Activated CD4-positive, alpha-beta T cell treated with anti-CD3 and anti-CD28 coated beads, Interleukin-2, amount 50 U/mL, for 1 hour (primary cell): ENCODE data around the gene UBALD2.
"Not testable (repeated sequence)": the region's sequence is repeated elsewhere in the genome, so short reads cannot be mapped to it uniquely, and the experiment has no call there.

Source experiments
- DNase-seq: peaks from one replicate; pipeline ENCODE4 v3.0.0-alpha.2; 2020

The UBALD2 gene

DNA sequence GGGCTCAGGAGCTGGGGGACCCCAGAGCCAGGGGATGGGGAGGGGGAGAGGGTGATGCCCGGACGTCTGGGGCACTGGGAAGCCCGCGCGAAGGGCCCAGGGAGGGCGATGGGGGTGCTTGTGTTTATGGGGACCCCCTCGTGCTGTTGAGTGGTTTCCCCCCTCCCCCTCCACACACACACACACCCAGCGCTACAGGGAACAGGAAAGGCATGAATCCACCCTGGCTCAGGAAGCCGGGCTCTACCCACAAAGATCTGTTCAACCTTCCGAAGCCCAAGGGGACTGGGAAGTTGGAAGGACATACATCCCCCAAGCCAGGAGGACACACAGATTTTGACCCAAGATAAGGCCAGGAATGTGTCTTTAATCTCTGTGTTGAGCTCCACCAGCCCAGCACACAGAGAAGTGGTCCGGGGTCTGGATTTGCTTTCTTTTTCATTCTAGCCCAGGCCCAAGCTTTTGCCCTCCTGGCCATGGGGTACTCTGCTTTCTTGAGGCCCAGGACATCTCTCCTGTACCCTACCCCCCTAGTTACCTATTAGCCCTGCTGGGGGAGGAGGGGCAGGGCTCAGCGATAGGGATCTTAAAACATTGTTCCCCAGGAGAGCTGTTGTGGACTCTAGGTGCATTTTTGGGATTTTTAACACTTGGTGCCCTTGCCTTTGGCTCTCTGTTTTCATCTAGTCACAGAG is 1.2 kb downstream of the UBALD2 start:
- DNase-seq: no peak

DNA sequence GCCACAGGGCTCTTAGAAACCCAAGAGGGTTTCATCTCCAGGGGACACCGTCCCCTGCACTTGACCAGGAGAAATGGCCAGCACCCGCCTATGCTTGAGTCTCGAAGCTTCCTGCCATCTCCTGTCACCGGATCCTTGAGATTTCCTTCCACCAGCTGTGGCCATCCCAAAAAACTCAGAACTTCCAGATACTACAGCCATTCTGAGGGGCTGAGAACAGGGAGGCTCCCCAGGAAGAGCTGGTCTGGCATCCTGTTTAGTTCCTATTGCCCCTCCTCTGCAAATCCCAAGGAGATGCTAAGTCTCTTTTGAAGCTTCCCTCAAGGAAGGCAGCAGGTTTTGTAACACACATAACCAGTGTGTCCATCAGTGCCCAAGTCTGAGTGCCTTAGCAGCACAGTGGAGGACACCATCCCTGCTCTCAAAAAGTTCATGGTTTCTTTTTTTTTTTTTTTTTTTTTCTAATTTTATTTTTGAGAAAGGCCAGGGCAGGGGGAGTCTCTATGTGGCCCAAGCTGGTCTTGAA is 2.0 kb downstream of the UBALD2 start:
- DNase-seq: no peak

DNA sequence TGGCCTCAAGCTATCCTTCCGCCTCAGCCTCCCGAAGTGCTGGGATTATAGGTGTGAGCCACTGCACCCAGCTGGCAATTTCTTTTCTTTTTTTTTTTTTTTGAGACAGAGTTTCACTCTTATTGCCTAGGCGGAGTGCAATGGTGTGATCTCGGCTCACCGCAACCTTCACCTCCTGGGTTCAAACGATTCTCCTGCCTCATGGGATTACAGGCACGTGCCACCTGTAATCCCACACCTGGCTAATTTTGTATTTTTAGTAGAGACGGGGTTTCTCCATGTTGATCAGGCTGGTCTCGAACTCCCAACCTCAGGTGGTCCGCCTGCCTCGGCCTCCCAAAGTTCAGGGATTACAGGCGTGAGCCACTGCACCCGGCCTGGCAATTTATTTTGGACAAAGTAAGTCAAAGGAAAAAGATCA is 2.4 kb downstream of the UBALD2 start:
- not testable (repeated sequence) for DNase-seq

DNA sequence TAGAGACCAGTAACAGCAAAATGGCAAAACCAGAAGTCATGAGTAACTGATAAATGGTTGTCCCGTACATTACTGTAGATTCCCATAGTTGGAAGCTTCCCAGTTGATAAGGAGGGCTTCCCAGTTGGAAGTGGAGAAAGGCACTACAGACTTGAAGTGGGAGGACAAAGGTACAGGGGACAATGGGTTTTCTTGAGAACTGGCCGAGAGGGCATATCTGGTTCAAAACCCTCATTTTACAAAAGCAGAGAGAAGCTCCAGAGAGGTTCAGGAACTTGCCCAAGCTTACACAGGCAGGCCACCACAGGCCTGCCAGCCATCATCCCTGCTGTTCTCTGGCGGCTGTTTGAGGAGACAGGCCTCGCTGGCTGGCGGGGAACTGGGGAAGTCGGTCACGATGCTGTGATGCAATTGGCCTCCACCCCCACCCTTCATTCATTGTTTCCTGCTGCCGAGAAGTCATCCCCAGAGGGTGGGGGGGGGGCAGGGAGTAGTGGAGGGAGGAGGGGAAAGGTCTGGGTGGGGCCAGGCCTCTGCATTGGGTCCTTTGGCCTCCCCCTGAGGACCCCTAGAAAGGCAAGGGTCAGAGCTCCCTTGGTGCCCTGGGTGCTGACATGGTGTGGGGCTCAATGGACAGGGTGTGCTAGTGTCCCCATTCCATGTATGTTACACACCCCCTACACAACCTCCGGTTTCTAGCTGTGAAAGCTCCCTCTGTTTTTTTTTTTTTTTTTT is 3.0 kb downstream of the UBALD2 start:
- peak; percentile 67 for DNase-seq

DNA sequence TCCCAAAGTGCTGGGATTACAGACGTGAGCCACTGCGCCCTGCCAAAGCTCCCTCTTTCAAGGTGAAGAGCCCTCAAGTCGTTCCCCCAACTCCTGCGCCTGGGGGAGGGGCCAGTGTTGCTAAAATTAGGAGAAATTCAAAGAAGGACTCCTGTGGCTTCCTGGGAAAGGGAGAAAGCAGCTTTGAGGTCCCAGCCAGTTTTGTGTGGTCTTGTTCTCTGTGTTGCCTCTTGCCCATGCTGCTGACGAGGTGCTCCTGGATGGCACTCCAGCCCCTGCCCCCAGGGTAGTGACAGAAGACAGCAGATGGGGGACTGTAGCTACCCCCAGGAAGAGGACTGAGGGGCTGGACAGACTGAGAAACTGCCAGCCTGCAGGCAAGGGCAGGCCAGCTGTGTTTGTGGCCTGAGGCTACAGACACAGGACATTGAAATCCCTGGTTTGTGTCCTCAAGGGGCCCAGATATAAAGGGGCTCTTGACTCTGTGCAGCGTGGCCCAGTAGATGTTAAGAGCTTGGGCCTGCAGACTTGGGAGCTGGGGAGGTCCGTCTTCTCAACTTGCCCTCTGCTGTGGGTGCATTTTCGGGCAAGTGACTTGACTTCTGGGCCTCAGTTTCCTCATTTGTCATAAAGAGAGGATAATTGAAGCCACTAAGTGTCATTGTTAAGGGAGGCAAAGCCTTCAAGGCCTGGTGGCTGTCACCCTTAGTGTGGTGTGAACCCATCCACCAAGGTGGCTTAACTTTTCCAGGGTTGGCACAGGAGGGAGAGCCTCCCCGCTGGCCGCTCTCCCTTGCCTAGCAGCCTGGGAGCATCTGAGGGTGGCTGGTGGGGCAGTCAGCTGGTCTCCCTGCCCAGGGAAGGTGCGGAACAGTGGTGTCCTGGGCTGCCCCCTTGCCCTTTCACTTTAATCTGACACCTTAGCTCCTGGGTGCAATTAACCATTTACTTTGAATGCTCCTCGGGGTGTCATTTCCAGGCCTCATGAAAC is 4.1 kb downstream of the UBALD2 start:
- no peak for DNase-seq

DNA sequence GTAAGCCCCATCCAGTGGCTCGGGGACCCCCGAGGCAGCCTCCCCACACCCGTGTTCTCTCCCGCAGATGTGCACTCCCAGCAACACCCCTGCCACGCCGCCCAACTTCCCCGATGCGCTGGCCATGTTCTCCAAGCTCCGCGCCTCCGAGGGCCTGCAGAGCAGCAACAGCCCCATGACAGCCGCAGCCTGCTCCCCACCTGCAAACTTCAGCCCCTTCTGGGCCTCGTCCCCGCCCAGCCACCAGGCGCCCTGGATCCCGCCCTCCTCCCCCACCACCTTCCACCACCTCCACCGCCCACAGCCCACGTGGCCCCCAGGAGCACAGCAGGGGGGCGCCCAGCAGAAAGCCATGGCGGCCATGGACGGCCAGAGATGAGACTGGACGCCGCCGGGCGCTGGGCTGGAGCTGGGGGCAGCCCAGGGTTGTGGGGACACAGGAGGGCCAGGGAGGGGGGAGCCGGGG is 5.0 kb downstream of the UBALD2 start:
- DNase-seq: no peak

DNA sequence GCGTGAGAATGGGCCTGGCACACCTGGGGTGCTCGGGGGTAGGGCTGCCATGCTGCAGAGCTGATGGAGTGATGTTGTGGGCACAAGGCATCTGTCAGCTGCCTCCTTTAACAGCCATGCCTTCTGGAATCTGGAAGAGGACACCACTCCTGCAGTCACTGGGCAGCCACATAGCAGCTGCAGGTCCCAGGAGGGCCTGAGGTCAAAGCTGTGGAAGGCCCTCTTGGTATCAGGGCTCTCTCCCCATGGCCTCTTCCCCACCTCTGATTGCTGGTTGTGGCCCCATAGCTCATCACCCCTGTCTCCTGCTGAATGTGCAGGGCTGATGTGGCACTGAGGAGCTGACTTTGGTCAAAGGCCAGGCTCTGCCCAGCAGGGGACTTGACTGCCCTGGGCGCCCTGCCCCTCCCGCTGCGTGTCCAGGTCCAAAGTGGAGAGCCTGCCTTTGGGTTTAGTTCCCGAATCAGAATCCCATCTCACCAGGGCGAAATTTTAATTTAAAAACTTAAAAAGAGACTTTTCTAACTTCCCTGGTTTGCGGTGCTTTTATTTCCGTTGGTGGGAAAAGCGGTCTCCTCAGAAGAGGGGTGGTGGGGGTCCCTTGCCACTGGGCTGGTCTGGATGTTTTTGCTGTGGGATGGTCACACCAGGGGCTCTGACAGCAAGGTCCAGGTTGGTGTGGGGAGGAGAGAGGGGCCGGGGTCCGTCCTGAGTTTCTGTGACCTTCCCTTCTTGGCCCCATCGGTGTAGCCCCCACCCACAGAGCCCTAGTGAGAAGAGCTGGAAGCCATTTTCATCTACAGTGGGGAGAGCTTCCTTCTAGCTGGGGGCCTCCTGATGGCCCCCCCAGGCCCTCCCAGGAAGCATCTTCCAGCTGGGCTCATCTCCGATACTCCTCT is 5.9 kb downstream of the UBALD2 start:
- no peak for DNase-seq

DNA sequence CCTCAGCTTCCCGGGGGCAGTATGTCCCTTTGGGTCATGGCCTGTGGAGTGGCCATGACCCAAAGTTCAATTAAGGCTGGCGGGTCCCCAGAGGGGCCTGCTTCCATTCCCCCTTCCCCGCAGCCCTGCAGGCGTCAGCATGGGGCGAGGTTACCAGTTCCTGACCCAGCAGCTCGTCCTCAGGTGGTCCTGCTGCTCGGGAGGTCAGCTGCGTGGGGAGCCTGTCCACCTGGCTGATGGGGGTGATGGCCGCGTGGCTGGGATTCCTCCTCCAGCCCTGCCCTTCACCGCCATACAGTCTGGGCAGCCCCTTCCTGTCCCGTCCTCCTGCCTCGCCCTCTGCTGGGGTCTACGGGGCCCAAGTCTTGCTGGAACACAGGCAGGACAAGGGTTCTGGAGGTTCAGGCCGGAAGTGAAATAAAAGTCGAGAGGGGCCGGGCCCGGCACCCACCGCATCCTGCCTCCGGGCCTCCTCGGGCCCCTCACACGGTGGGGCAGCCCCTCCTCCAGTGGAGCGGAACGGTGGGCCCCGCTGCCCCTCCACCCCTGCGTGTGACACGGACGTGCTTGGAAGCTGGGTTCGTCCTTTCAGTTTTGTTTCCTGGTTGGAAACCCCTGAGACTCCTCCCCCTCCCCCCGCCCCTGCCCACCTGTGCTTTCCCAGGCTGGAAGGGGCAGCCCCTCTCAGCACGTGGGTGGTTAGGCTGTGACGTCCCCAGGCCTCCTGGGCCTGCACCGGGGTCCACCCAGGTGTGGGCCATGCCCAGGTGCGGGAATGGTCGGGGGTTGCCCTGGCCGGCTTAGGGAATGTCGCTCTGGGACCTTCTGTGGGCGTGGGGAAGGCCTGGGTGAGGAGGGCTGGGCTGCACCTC is 6.8 kb downstream of the UBALD2 start:
- peak; percentile 37 for DNase-seq

DNA sequence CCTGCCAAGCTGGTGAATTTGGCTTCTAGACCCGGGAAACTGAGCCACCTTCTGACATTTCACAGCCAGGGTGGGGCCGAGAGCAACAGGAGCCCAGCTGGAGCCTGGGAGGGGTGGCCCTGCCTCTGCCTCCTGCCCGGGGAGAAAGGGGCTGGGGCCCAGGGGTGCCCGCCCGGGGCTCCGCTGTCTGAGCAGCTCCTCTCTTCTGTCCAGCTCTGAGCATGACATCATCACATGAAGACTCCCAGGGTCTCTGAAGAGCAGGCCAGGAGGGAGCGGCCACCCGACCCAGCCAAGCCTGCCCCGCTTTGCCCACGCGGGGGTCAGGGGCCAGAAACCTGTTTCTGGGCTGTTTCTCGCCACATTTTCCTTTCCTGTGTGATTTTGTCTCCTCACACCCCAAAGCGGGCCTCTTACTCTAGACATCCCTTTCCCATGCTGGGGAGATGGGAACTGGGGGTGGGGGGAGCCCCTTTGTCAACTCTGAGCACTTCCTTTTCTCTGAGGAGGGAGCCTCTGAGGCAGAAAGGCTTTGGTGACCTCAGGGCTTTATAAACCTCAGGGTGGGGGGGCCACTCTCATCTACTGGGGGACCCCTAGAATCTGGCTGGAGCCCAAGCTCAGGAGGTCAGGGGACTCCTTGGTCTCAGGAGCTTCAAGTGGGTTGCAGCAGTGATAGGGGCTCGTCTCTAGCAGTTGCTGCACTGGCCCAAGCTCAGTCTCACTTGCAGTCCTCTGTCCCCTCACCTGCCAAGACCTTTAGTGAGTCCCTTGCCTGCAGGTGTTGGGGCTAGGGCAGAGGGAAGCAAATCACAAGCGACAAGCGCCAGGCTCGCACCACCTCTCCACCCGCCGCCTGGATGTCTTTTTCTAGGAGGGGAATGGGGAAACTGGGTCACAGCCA is 7.6 kb downstream of the UBALD2 start:
- DNase-seq: peak; percentile 26

DNA sequence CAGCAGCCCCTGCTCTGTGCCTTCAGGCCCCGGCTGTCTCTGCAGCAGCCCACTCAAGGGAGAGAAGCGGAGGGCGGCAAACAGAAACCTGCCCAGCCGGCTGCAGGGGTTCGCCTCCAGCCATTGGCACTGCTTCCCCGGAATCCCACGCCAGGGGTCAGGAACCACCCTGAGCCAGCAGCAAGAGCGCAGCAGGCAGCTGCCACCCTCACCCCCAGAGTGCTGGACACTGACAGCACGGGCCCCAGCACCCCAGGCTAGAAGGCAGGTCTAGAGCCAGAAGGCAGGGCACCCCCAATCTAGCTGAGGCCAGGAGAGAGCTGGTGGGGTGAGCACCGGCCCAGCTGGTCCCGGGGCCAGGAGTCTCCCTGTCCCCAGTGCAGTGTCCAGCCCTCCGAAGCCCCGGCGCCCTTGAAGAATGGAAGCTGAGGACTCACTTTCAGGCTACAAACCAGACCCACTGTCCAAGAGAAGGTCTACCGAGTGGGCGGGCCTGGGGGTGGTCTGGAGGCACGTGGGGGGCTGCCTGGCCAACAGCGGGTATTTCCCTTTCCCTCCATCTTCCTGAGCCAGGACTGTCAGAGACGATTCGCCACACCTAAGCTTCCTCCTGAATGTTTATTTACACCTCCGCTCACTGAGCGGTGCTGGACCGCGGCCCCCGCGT is 8.4 kb downstream of the UBALD2 start:
- DNase-seq: no peak

DNA sequence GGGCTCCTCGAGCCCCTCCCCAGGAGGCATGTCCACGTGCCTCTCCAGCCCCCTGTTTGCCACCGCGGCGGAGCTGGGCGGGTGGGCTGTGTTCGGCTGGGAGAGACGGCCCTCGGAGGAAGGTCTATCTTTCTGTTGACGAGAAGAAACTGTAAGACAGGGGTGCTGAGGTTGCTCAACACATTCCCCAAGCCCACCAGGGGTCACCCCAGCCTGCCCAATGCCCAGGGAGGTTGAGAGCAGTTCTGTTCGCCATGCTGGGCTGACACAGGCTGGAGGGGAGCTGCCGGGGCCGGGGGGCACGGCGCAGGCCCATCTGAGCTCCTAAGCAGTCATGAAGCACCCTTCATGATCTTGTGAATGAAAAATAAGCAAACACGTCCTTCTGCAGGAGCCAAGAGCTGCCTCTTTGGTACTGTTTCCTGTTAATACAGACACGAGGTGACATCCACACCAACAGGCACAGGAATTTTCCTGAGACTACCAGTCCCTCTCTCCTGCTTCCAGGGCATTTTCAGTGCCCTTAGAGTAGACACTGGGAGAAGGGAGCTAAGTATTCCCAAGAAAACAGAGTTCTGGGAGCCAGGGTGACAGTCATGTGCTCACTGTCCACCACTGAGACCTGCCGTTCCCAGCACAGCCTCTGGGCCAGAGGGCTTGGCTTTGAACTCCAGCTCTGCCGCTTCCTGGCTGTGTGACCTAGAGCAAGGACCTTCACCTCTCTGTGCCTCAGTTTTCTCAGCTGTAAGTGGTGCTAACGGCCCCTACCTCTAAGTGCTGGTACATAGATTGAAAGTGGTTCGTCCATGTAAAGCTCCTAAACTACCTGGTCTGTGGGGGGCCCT is 9.2 kb downstream of the UBALD2 start:
- no peak for DNase-seq

DNA sequence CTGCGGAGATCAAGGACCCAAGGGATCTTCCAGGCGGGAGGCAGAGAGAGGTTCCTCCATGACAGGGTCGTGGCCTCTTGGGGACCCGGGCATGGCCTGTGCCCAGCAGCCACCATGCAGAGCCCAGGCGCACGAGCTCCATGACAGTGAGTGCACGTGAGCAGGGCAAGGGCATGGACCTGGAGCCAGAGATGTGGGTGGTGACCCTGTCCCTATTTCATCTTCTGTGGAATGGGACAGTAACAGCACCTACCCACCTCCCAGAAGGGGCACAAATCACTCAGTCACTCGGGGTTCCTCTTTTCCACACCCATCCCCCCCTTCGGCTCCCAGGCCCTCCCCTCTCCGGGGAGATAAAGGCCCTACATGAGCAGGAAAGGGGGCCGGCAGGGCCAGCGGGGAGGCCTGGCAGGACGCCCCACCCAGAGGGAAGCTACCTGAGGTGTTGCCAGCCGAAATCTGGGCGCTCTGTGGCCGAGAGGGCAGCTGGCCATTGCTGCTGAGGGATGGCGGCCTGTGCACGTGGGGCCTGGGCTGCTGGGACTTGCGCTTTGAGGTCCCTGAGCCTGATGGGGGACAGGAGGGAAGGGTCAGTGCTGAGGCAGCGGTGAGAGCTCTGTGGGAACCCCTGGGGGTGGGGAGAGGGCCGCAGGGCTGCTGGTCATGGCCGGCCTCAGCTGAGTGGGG is 10.4 kb downstream of the UBALD2 start:
- DNase-seq: no peak

DNA sequence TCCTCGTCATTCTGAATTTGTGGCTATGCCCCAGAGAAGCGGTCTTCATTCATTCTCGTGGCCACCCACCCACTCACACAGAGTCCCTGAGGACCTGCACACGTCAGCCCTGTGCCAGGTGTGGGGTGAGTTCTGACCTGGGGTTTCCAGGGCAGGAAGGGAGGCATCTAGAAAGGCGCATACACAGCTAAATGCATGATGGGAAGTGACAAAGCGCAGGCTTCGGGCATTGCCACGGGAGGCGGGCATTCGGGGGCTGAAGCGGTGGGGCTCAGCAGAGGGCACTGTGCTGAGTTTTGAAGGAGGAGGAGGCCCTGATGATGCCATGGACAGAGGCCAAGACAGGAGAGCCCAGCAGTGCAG is 10.9 kb downstream of the UBALD2 start:
- DNase-seq: no peak

DNA sequence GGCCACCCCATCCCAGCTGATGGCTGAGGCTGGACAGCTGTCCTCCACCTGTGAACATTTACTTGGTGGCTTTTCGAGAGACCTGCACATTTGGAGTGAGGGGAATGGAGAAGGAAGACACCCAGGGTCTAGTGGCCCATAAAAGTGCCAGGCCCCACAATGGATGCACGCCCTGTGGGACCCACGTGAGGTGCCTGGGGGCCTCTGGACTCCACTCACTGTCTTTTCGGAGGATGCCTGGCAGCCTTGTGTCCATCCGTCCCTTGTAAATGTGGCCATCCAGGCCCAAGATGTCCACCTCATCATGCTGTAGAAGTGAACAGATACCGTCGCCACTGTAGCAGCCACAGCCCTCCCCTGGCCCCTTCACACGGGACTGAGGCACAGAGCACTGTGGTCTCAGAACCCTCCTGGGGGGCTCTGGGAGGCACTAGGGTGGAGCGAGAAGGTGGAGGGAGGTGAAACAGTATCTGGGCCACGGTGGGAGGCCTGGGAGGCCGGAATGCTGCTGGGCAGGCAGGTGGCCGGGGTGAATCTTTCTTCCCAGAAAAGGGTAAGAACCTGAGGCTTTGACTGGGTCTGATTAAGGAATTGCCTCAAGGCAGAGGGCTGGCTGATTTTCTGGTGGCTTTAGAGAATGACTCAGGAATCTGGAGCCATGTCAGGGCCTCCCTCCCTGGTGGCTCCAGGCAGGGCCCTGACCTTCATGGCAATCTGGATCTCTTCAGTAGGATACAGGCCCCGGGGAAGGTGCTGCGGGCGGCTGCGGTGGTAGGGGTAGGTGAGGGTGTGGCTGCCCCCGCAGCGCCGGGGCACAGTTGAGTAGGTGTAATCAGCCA is 11.5 kb downstream of the UBALD2 start:
- no peak for DNase-seq

DNA sequence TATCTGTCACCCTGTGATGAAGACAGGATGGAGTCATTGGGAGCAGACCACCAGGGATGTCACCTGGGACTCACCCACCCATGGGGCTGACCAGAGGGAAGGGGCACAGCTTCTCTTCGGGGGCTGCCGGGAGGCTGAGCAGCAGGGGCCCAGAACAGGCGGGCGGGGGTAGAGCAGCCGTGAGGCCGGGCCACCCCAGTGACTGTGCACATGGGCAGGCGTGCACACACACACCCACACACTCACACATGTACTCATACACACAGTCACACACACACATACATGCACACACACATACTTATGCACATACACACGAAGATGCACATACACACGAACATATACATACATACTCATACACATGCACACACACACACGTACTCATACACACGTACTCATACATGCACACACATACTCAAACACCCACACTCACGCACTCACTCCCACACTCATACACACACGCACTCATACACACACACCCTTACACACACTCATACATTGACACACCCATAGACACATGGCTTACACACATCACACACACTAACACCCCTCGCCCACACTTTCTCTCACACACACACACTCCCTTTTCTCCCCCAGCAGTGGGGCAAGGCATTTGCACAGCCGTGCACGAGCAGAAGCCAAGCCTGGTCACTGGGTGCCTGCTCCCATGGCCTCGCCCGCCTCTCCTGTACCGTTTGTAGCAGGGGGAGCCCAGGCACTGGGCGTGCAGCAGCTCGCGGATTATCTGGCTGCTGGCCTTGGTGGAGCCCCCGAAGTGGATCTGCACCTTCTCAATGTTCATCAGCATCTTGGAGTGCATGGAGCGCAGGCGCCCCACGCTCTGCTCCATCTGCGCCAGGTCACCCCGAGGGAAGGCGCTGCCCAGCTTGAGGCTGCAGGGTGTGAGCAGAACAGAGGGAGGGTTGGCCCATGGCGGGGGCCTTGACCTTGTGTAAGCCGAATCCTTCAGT is 12.4 kb downstream of the UBALD2 start:
- no peak for DNase-seq
